PC-9 (cell line): ENCODE results near the gene COASY.
A peak's percentile ranks its signal among the peaks of the same experiment; 100 is the strongest.

Source experiments
- EZH2 ChIP-seq: fragments of 200-600 bp; sonication (generic); IDR thresholded peaks from 2 replicates; pipeline ENCODE4 v1.8.0; 2017; ENCODE audit warnings: antibody characterized with exemption, low read depth
- TF ChIP-seq, protein P1 (sequence below): fragments of 200-600 bp; sonication (generic); conservative IDR thresholded peaks from 2 replicates; pipeline ENCODE4 v1.6.1; 2017; ENCODE audit warnings: mixed run types, antibody characterized with exemption, mild to moderate bottlenecking, moderate library complexity

DNA sequence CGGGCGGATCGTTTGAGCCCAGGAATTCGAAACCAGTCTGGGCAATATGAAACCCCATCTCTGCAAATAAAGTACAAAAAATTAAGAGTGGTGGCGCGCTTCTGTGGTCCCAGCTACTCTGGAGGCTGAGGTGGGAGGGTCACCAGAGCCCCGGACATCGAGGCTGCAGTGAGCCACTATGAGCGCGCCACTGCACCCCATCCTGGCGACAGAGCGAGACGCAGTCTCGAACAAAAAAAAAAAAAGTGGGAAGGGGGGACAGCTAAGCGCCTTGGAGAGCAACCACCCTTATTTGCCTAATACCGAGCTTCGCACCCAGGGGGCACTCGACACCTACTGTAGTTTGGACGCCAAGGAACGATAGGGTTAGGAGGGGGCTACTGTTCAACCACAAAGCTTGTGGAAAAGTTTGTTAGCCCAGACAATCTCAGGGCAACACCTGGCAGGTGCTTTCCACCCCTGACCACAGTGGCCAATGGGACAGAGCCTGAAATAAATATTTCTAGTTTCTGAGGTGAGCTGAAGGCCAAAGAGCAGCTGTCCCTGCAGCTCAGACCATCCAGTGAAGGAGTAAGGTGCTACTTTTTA lies 16.4 kb downstream of the COASY start:
- TF ChIP-seq, protein P1, sequence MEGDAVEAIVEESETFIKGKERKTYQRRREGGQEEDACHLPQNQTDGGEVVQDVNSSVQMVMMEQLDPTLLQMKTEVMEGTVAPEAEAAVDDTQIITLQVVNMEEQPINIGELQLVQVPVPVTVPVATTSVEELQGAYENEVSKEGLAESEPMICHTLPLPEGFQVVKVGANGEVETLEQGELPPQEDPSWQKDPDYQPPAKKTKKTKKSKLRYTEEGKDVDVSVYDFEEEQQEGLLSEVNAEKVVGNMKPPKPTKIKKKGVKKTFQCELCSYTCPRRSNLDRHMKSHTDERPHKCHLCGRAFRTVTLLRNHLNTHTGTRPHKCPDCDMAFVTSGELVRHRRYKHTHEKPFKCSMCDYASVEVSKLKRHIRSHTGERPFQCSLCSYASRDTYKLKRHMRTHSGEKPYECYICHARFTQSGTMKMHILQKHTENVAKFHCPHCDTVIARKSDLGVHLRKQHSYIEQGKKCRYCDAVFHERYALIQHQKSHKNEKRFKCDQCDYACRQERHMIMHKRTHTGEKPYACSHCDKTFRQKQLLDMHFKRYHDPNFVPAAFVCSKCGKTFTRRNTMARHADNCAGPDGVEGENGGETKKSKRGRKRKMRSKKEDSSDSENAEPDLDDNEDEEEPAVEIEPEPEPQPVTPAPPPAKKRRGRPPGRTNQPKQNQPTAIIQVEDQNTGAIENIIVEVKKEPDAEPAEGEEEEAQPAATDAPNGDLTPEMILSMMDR, result peak; percentile 85
- TF ChIP-seq EZH2, result no peak
